SH-SY5Y (cell line): ENCODE measurements around the gene MOCS1.

Source experiments
- GATA2 ChIP-seq: IDR thresholded peaks from 2 replicates; pipeline ENCODE4 v1.6.1; 2011; ENCODE audit warnings: mild to moderate bottlenecking, low read depth, low read length
- GATA3 ChIP-seq: IDR thresholded peaks from 2 replicates; pipeline ENCODE4 v1.6.1; 2011; ENCODE audit warnings: low read depth, mild to moderate bottlenecking, low read length, moderate library complexity

- TF ChIP-seq GATA3 (no peak), GATA2 (no peak)
Observed at GRCh38 chr6:39964530-39964929, 30.3 kb upstream of the MOCS1 start.
